Measurements from ENCODE around the gene SELP. TPM values are rescaled to one million over a fixed set of nuclear protein-coding genes. Genes with fewer than 3 reads are reported as not detected.
"Not testable (repeated sequence)": the region's sequence is repeated elsewhere in the genome, so short reads cannot be mapped to it uniquely, and the experiment has no call there.

Gene SELP
- total RNA-seq, 2 experiments from 2014 or later: not detected

DNA sequence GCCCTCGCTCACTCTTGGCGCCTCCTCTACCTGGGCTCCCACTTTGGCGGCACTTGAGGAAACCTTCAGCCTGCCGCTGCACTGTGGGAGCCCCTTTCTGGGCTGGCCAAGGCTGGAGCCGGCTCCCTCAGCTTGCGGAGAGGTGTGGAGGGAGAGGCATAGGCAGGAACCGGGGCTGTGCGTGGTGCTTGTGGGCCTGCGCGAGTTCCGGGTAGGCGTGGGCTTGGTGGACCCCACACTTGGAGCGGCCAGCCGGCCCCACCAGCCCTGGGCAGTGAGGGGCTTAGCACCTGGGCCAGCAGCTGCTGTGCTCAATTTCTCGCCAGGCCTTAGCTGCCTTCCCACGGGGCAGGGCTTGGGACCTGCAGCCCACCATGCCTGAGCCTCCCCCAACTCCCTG is 31.1 kb upstream of the SELP start:
- H4K20me1 ChIP-seq (ENCODE audit: insufficient read depth, low read length); H3K4me1 ChIP-seq (ENCODE audit: insufficient read depth, low read length, poor library complexity, severe bottlenecking); intact Hi-C loops (cut with micrococcal nuclease; ENCODE audit: unreplicated experiment); H3K27ac ChIP-seq (ENCODE audit: low read depth, low read length, poor library complexity, severe bottlenecking); H3K9me2 ChIP-seq (ENCODE audit: insufficient read depth, low read length); H2AFZ ChIP-seq (ENCODE audit: low read length); POLR2A ChIA-PET; H3K4me3 ChIP-seq (ENCODE audit: low read depth, low read length, poor library complexity, severe bottlenecking); H3K36me3 ChIP-seq (ENCODE audit: insufficient read depth, low read length); H3K4me2 ChIP-seq (ENCODE audit: low read length); BruUV-seq (replicated peaks); DNase-seq (ENCODE audit: low spot score); H3K79me2 ChIP-seq (ENCODE audit: insufficient read depth, low read depth, low read length); H3K9me3 ChIP-seq (ENCODE audit: low read length); CTCF ChIA-PET (ENCODE audit: unreplicated experiment): not testable (repeated sequence)

DNA sequence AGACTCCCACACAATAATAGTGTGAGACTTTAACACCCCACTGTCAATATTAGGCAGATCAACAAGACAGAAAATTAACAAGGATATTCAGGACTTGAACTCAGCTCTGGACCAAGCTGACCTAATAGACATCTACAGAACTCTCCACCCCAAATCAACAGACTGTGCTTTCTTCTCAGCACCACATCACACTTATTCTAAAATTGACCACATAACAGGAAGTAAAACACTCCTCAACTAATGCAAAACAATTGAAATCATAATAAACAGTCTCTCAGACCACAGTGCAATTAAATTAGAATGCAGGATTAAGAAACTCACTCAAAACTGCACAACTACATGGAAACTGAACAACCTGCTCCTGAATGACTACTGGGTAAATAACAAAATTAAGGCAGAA is 28.9 kb upstream of the SELP start:
- H3K4me3 ChIP-seq (ENCODE audit: low read depth, low read length, poor library complexity, severe bottlenecking); H3K36me3 ChIP-seq (ENCODE audit: insufficient read depth, low read length); H3K4me1 ChIP-seq (ENCODE audit: insufficient read depth, low read length, poor library complexity, severe bottlenecking); DNase-seq (ENCODE audit: low spot score); CTCF ChIA-PET (ENCODE audit: unreplicated experiment); H4K20me1 ChIP-seq (ENCODE audit: insufficient read depth, low read length); H3K27ac ChIP-seq (ENCODE audit: low read depth, low read length, poor library complexity, severe bottlenecking); H3K9me2 ChIP-seq (ENCODE audit: insufficient read depth, low read length); H3K9me3 ChIP-seq (ENCODE audit: low read length); intact Hi-C loops (cut with micrococcal nuclease; ENCODE audit: unreplicated experiment); H3K79me2 ChIP-seq (ENCODE audit: insufficient read depth, low read depth, low read length); H3K4me2 ChIP-seq (ENCODE audit: low read length); BruUV-seq (replicated peaks): not testable (repeated sequence)
- POLR2A ChIA-PET: interaction anchor here (0.7 kb wide), 1 partner anchor 1910 kb away, joined by 3 read pairs; no protein-coding TSS in a partner anchor
- H2AFZ ChIP-seq (ENCODE audit: low read length): 0 out of 2 replicates have a peak overlapping the region, but pooled peaks have one; percentile 41

DNA sequence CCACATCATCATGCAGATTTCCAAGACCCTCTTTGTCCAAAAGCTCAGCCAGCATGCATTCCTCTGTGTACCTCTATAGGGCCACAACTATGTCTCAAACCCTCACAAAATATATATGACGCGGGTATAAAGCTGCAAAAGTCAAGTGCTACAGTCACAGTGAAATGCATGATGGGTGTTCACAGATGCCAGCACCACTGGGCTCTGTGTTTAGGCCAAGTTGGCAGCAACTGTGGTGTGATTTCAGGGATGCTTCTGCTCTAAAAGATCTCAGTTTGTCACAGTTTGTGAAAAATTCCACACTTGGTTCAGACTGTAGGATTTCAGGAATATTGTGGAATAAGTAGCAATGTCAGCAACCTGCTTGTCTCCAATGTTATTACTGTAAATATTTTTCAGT is 23.9 kb upstream of the SELP start:
- no TSS peak for BruUV-seq (replicated peaks)
- Histone ChIP-seq H3K9me3 (ENCODE audit: low read length) (no peaks in the 10 kb centered on the region), H3K79me2 (ENCODE audit: insufficient read depth, low read depth, low read length) (no peaks in the 10 kb centered on the region), H2AFZ (ENCODE audit: low read length) (no peak overlapping the region), H3K4me1 (ENCODE audit: insufficient read depth, low read length, poor library complexity, severe bottlenecking) (no peaks in the 10 kb centered on the region), H4K20me1 (ENCODE audit: insufficient read depth, low read length) (no peaks in the 10 kb centered on the region), H3K36me3 (ENCODE audit: insufficient read depth, low read length) (no peaks in the 10 kb centered on the region), H3K9me2 (ENCODE audit: insufficient read depth, low read length) (no peaks in the 10 kb centered on the region), H3K4me3 (ENCODE audit: low read depth, low read length, poor library complexity, severe bottlenecking) (no peak overlapping the region), H3K4me2 (ENCODE audit: low read length) (no peak overlapping the region), H3K27ac (ENCODE audit: low read depth, low read length, poor library complexity, severe bottlenecking) (no peak overlapping the region)
- CTCF ChIA-PET (ENCODE audit: unreplicated experiment): no interaction called here
- TF ChIP-seq CTCF (conservative IDR thresholded peaks at IDR 0.05; ENCODE audit: low read length) (no peak), EZH2phosphoT487 (IDR thresholded peaks at IDR 0.05; ENCODE audit: borderline replicate concordance, low read depth, low read length) (no peak)
- intact Hi-C loops (cut with micrococcal nuclease; ENCODE audit: unreplicated experiment): no loop called here
- POLR2A ChIA-PET: interaction anchor here (1.0 to 1.5 kb wide), 2 partner anchors 27 to 43 kb away, joined by 3 to 5 read pairs; no protein-coding TSS in a partner anchor
- no peak for DNase-seq (ENCODE audit: low spot score)

GRCh38 chr1:169651035-169651434 is 21.1 kb upstream of the SELP start:
- CTCF ChIA-PET (ENCODE audit: unreplicated experiment): no interaction called here
- intact Hi-C loops (cut with micrococcal nuclease; ENCODE audit: unreplicated experiment): no loop called here

More at GRCh38 chr1:169651035-169651434, 21.1 kb upstream of the SELP start:
- H3K9me3 ChIP-seq (ENCODE audit: low read length): no peaks in the 10 kb centered on the region
- TF ChIP-seq CTCF (conservative IDR thresholded peaks at IDR 0.05; ENCODE audit: low read length): no peak
- no peak for TF ChIP-seq EZH2phosphoT487 (IDR thresholded peaks at IDR 0.05; ENCODE audit: borderline replicate concordance, low read depth, low read length)
- no peak overlapping the region for H2AFZ ChIP-seq (ENCODE audit: low read length)
- no peaks in the 10 kb centered on the region for H3K4me1 ChIP-seq (ENCODE audit: insufficient read depth, low read length, poor library complexity, severe bottlenecking)
- no peak overlapping the region for H3K4me2 ChIP-seq (ENCODE audit: low read length)
- POLR2A ChIA-PET: no interaction called here
- H4K20me1 ChIP-seq (ENCODE audit: insufficient read depth, low read length): no peaks in the 10 kb centered on the region
- H3K36me3 ChIP-seq (ENCODE audit: insufficient read depth, low read length): no peaks in the 10 kb centered on the region
- no peaks in the 10 kb centered on the region for H3K9me2 ChIP-seq (ENCODE audit: insufficient read depth, low read length)
- H3K4me3 ChIP-seq (ENCODE audit: low read depth, low read length, poor library complexity, severe bottlenecking): no peak overlapping the region
- no TSS peak for BruUV-seq (replicated peaks)
- H3K27ac ChIP-seq (ENCODE audit: low read depth, low read length, poor library complexity, severe bottlenecking): no peak overlapping the region
- DNase-seq (ENCODE audit: low spot score): no peak
- no peaks in the 10 kb centered on the region for H3K79me2 ChIP-seq (ENCODE audit: insufficient read depth, low read depth, low read length)

Measured in OCI-LY7 (cell line).